MM.1S (cell line): ENCODE data around the gene SPATA6.

Source experiments
- DNase-seq: peaks from one replicate; pipeline ENCODE4 v3.0.0-alpha.2; 2015
- H2AFZ ChIP-seq: fragments of 300-600 bp; sonication (generic); 2 replicates; pipeline ENCODE4 v1.6.0; 2016; ENCODE audit warnings: antibody characterized with exemption, low read length
- H3F3A ChIP-seq: fragments of 300-600 bp; sonication (generic); 2 replicates; pipeline ENCODE4 v1.6.1; 2016; ENCODE audit warnings: mild to moderate bottlenecking, antibody characterized with exemption, low read length, moderate library complexity, mixed read lengths; ENCODE audit not compliant: insufficient read depth
- H3K27ac ChIP-seq: fragments of 300-600 bp; sonication (generic); 2 replicates; pipeline ENCODE4 v1.5.1; 2016; ENCODE audit warnings: mild to moderate bottlenecking, low read length
- H3K27me3 ChIP-seq: fragments of 300-600 bp; sonication (generic); replicated peaks from 2 replicates; pipeline ENCODE4 v1.6.0; 2016; ENCODE audit warnings: low read length; ENCODE audit not compliant: insufficient read depth
- H3K36me3 ChIP-seq: fragments of 300-600 bp; sonication (generic); replicated peaks from 2 replicates; pipeline ENCODE4 v1.6.1; 2016; ENCODE audit warnings: mild to moderate bottlenecking, low read length, mixed read lengths; ENCODE audit not compliant: insufficient read depth
- H3K4me1 ChIP-seq: fragments of 300-600 bp; sonication (generic); 2 replicates; pipeline ENCODE4 v1.6.1; 2016; ENCODE audit warnings: low read length, mixed read lengths
- H3K4me2 ChIP-seq: fragments of 300-600 bp; sonication (generic); 2 replicates; pipeline ENCODE4 v1.6.0; 2016; ENCODE audit warnings: low read depth, low read length
- H3K4me3 ChIP-seq: fragments of 300-600 bp; sonication (generic); 2 replicates; pipeline ENCODE4 v1.5.1; 2016; ENCODE audit warnings: low read length, mixed read lengths
- H3K79me2 ChIP-seq: fragments of 300-600 bp; sonication (generic); 2 replicates; pipeline ENCODE4 v1.6.1; 2016; ENCODE audit warnings: mixed run types, low read length, mixed read lengths
- H3K9ac ChIP-seq: fragments of 300-600 bp; sonication (generic); 2 replicates; pipeline ENCODE4 v1.6.1; 2016; ENCODE audit warnings: low read length, mixed read lengths
- H3K9me2 ChIP-seq: fragments of 300-600 bp; sonication (generic); replicated peaks from 2 replicates; pipeline ENCODE4 v1.6.1; 2016; ENCODE audit warnings: mild to moderate bottlenecking, low read length, mixed read lengths; ENCODE audit not compliant: insufficient read depth
- H3K9me3 ChIP-seq: fragments of 300-600 bp; sonication (generic); replicated peaks from 2 replicates; pipeline ENCODE4 v1.6.1; 2016; ENCODE audit warnings: mild to moderate bottlenecking, low read length, mixed read lengths; ENCODE audit not compliant: insufficient read depth
- H4K20me1 ChIP-seq: fragments of 300-600 bp; sonication (generic); 2 replicates; pipeline ENCODE4 v1.6.1; 2016; ENCODE audit warnings: mild to moderate bottlenecking, low read length, moderate library complexity, mixed read lengths; ENCODE audit not compliant: insufficient read depth
- EZH2 ChIP-seq: fragments of 300-600 bp; sonication (generic); optimal IDR thresholded peaks from 2 replicates; pipeline ENCODE3; 2017; ENCODE audit warnings: low read depth, mild to moderate bottlenecking, antibody characterized with exemption, low read length, mixed read lengths
- EZH2phosphoT487 ChIP-seq: fragments of 300-600 bp; sonication (generic); IDR thresholded peaks from 2 replicates; pipeline ENCODE4 v1.6.1; 2018; ENCODE audit warnings: antibody characterized with exemption, low read length
- TF ChIP-seq, protein P1 (sequence below): fragments of 300-600 bp; sonication (generic); IDR thresholded peaks from 2 replicates; pipeline ENCODE4 v1.5.1; 2016; ENCODE audit warnings: antibody characterized with exemption, low read length, mixed read lengths

SPATA6 gene

DNA sequence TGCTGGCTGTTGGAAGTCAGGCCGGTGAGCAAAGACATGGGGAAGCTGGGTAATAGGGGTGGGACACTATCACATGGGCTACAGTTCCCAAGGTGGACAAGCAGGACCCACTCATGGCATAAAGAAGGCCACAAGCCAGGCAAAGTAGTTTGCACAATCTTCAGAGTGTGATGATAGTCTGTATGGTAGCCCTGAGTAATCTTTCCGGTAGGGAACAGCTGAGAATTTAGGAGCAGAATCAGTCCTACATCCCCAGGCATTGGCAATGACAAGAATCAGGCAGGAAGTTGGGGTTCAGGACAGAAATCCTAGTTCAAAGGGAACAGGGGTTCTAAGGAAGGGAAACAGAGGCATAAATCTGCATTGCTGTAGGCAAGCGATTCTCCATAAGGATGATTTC lies 23.9 kb upstream of the SPATA6 start:
- no peak for TF ChIP-seq EZH2phosphoT487
- no peak for TF ChIP-seq EZH2
- TF ChIP-seq, protein P1, sequence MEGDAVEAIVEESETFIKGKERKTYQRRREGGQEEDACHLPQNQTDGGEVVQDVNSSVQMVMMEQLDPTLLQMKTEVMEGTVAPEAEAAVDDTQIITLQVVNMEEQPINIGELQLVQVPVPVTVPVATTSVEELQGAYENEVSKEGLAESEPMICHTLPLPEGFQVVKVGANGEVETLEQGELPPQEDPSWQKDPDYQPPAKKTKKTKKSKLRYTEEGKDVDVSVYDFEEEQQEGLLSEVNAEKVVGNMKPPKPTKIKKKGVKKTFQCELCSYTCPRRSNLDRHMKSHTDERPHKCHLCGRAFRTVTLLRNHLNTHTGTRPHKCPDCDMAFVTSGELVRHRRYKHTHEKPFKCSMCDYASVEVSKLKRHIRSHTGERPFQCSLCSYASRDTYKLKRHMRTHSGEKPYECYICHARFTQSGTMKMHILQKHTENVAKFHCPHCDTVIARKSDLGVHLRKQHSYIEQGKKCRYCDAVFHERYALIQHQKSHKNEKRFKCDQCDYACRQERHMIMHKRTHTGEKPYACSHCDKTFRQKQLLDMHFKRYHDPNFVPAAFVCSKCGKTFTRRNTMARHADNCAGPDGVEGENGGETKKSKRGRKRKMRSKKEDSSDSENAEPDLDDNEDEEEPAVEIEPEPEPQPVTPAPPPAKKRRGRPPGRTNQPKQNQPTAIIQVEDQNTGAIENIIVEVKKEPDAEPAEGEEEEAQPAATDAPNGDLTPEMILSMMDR, result no peak

DNA sequence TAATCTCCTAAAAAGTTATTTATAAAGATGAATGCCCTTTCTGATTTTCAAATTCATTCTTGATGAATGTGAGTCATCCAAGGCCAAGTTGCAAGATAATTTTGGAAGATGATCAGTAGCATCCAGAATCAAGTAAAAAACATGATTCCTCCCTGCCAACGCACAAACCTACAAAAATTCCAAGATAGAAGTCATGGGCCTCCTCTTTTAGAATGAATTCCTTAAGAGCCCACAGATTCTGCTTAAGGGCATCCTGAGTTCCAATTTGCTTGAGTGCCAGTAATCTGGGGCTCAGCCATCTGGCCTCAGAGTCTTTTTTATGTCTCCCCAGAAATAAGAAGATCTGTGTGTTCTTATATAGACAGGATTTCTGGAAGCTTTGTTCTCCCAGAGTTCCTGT lies 23.2 kb upstream of the SPATA6 start:
- H3K79me2 ChIP-seq, result no peaks in the 10 kb centered on the region
- no peaks in the 10 kb centered on the region for H3K4me1 ChIP-seq
- DNase-seq, result no peak
- no peaks in the 10 kb centered on the region for H4K20me1 ChIP-seq
- H3K4me3 ChIP-seq, result no peak overlapping the region
- H3K9me2 ChIP-seq, result no peaks in the 10 kb centered on the region
- H3K36me3 ChIP-seq, result no peaks in the 10 kb centered on the region
- H3K4me2 ChIP-seq, result no peak overlapping the region
- no peaks in the 10 kb centered on the region for H3K27me3 ChIP-seq
- H2AFZ ChIP-seq, result no peak overlapping the region
- H3K9ac ChIP-seq, result no peak overlapping the region
- H3K9me3 ChIP-seq, result no peaks in the 10 kb centered on the region
- H3K27ac ChIP-seq, result no peak overlapping the region
- TF ChIP-seq EZH2phosphoT487, result no peak
- TF ChIP-seq, protein P1, result no peak
- TF ChIP-seq EZH2, result no peak
- H3F3A ChIP-seq, result no peaks in the 10 kb centered on the region

More for the DNA sequence above, 23.9 kb upstream of the SPATA6 start:
- no peak for DNase-seq
- Histone ChIP-seq H3K27ac (no peak overlapping the region), H3K36me3 (no peaks in the 10 kb centered on the region), H2AFZ (no peak overlapping the region), H3K9me3 (no peaks in the 10 kb centered on the region), H4K20me1 (no peaks in the 10 kb centered on the region), H3K9me2 (no peaks in the 10 kb centered on the region), H3K27me3 (no peaks in the 10 kb centered on the region), H3K79me2 (no peaks in the 10 kb centered on the region), H3F3A (no peaks in the 10 kb centered on the region), H3K4me3 (no peak overlapping the region), H3K4me1 (no peaks in the 10 kb centered on the region), H3K9ac (no peak overlapping the region), H3K4me2 (no peak overlapping the region)

DNA sequence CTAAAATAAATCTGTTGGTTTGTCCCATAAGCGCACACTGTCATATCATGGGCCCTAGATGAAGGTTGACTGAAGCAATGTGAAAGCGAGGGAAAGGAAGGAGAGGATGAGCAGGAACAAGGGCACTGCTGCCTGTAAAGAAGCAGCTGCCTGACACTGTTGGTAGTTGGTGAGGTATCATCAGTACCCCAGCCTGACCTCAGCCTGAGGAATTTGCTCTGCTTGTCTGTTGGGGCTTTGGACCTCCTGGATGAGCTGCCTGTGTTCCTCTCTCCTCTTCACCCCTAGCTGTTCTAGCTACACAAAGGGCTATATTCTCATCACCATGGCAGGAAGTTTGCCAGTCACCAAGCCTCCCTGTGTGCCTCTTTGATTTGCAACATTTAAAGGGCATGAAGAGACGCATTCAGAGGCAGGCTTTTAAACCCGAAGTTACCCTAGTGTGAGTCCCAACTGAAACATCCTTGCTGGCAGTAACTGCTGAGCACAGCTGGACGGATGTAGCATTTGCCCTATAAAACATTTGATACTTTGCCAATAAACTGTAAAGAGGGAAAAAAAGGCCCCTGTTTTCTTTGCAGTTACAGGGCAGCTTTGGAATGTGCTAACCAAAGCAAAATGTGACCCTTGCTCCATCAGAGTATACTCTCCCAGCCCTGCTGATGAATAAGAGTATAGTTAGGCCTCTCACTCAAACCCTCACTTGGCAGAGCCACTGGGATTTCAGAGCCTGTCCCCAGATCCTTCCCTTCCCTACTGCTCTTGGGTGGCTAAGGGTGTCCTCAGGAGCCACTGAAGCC lies 22.2 kb upstream of the SPATA6 start:
- Histone ChIP-seq H3K4me3 (no peak overlapping the region), H3K27me3 (no peaks in the 10 kb centered on the region), H3K9me2 (no peaks in the 10 kb centered on the region), H3K4me2 (no peak overlapping the region), H3F3A (no peaks in the 10 kb centered on the region), H3K36me3 (no peaks in the 10 kb centered on the region), H3K9me3 (no peaks in the 10 kb centered on the region), H4K20me1 (no peaks in the 10 kb centered on the region), H3K79me2 (no peaks in the 10 kb centered on the region), H3K9ac (no peak overlapping the region), H3K27ac (no peak overlapping the region), H2AFZ (no peak overlapping the region), H3K4me1 (no peaks in the 10 kb centered on the region)
- TF ChIP-seq EZH2phosphoT487, result no peak
- TF ChIP-seq, protein P1, result no peak
- DNase-seq, result no peak
